SJCRH30 (cell line): ENCODE data around the gene SLC9A4. TPM values are rescaled to one million over a fixed set of nuclear protein-coding genes. Genes with fewer than 3 reads are reported as not detected.

ENCODE experiments used
- DNase-seq, 2 experiments: peaks; one replicate each; pipeline ENCODE4 v3.0.0-alpha.2; 2015 to 2020
- H3K27ac ChIP-seq: fragments of 250-450 bp; sonication (Bioruptor Pico); 2 replicates; pipeline ENCODE4 v1.5.1; 2020; ENCODE audit warnings: mild to moderate bottlenecking, moderate library complexity
- H3K27me3 ChIP-seq: fragments of 250-450 bp; sonication (Bioruptor Pico); 2 replicates; pipeline ENCODE4 v1.5.1; 2020; ENCODE audit warnings: mild to moderate bottlenecking, moderate library complexity
- H3K36me3 ChIP-seq: fragments of 250-450 bp; sonication (Bioruptor Pico); 2 replicates; pipeline ENCODE4 v1.5.1; 2020; ENCODE audit warnings: mild to moderate bottlenecking, moderate library complexity
- H3K4me1 ChIP-seq: fragments of 250-450 bp; sonication (Bioruptor Pico); 2 replicates; pipeline ENCODE4 v1.5.1; 2020; ENCODE audit warnings: mild to moderate bottlenecking, moderate library complexity
- H3K4me3 ChIP-seq: fragments of 250-450 bp; sonication (Bioruptor Pico); 2 replicates; pipeline ENCODE4 v1.5.1; 2020; ENCODE audit warnings: mild to moderate bottlenecking, moderate library complexity
- H3K9me3 ChIP-seq: fragments of 250-450 bp; sonication (Bioruptor Pico); replicated peaks from 2 replicates; pipeline ENCODE4 v1.5.1; 2020; ENCODE audit warnings: mild to moderate bottlenecking, moderate library complexity
- total RNA-seq: library from RNA; depleted of rRNA; stranded (reverse); fragments of >200 nt; shearing (Covaris generic); gene quantifications from 2 replicates; pipeline ENCODE4 v1.2.3, GENCODE V29; 2014

The SLC9A4 gene
- total RNA-seq, 1 experiment from 2014 or later, result 0.04 TPM

- Histone ChIP-seq H3K27me3 (no peaks in the 10 kb centered on the region), H3K4me1 (no peaks in the 10 kb centered on the region), H3K36me3 (no peaks in the 10 kb centered on the region), H3K9me3 (no peaks in the 10 kb centered on the region), H3K27ac (no peak overlapping the region), H3K4me3 (no peak overlapping the region)
- no peak for DNase-seq
These were observed 33.8 kb upstream of the SLC9A4 start for GRCh38 chr2:102439065-102439695.

GRCh38 chr2:102442967-102443828 is 29.8 kb upstream of the SLC9A4 start:
- H3K4me1 ChIP-seq, result no peaks in the 10 kb centered on the region
- no peaks in the 10 kb centered on the region for H3K36me3 ChIP-seq

DNA sequence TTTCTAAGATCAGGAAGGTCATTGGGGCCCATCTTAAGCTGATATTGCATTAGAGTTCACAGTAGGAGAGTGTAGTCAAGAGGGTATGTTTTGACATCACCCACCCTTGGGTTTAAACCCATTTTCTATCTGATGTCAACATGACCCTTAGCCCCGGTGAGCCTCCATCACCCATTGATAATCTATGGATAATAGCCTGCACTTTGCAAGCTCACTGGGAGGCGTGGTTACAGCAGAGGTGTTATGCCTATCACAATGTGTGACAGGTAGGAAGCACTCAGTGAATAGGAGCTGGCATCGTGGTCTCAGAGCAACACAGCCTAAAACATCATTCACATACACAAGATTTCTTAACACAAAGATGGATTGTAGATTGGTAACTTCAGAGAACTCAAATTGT is 28.8 kb upstream of the SLC9A4 start:
- no peak overlapping the region for H3K4me3 ChIP-seq
- H3K4me1 ChIP-seq, result no peaks in the 10 kb centered on the region
- H3K27me3 ChIP-seq, result no peaks in the 10 kb centered on the region
- no peaks in the 10 kb centered on the region for H3K9me3 ChIP-seq
- DNase-seq, result no peak
- no peaks in the 10 kb centered on the region for H3K36me3 ChIP-seq
- H3K27ac ChIP-seq, result no peak overlapping the region

More at GRCh38 chr2:102442967-102443828, 29.8 kb upstream of the SLC9A4 start:
- Histone ChIP-seq H3K9me3 (no peaks in the 10 kb centered on the region), H3K27ac (no peak overlapping the region), H3K27me3 (no peaks in the 10 kb centered on the region), H3K4me3 (no peak overlapping the region)
- DNase-seq, result peak in 1 of 2 experiments; percentile 22

- H3K9me3 ChIP-seq, result no peaks in the 10 kb centered on the region
- no peak overlapping the region for H3K27ac ChIP-seq
- H3K27me3 ChIP-seq, result no peaks in the 10 kb centered on the region
- no peak overlapping the region for H3K4me3 ChIP-seq
- no peaks in the 10 kb centered on the region for H3K4me1 ChIP-seq
- no peak for DNase-seq
- H3K36me3 ChIP-seq, result no peaks in the 10 kb centered on the region
These were observed 26.1 kb upstream of the SLC9A4 start for GRCh38 chr2:102446936-102447335.

GRCh38 chr2:102449370-102449974 is 23.6 kb upstream of the SLC9A4 start:
- H3K4me1 ChIP-seq, result no peaks in the 10 kb centered on the region
- H3K27ac ChIP-seq, result no peak overlapping the region
- DNase-seq, result peak; percentile 9 to 56
- H3K27me3 ChIP-seq, result peaks cover 3% of the 10 kb centered on the region; the same call in 1 of the 2 replicates
- H3K4me3 ChIP-seq, result no peak overlapping the region
- H3K36me3 ChIP-seq, result no peaks in the 10 kb centered on the region
- H3K9me3 ChIP-seq, result no peaks in the 10 kb centered on the region

DNA sequence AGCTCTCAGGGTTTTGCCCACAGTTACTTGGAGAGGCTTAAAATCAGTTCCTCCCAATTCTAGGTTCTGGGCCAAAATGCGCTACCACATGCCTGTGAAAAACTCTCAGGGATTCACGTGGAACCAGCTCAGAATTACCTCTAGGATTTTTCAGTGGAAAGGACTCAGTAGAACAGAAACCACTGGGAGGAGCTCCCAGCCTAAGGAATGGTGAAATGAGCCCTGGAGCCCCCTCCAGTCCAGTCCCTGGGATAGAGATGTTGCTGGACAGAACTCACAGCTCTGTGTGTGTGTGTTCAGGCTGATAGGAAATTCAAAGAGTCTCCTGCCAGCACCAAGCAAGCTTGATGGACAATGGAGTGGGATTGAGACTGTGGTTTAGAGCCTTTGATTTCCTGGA is 21.1 kb upstream of the SLC9A4 start:
- H3K27me3 ChIP-seq, result peaks cover 3% of the 10 kb centered on the region; the same call in 1 of the 2 replicates
- no peak overlapping the region for H3K27ac ChIP-seq
- no peak overlapping the region for H3K4me3 ChIP-seq
- H3K36me3 ChIP-seq, result no peaks in the 10 kb centered on the region
- peak in 1 of 2 experiments; percentile 2 for DNase-seq
- no peaks in the 10 kb centered on the region for H3K9me3 ChIP-seq
- no peaks in the 10 kb centered on the region for H3K4me1 ChIP-seq

DNA sequence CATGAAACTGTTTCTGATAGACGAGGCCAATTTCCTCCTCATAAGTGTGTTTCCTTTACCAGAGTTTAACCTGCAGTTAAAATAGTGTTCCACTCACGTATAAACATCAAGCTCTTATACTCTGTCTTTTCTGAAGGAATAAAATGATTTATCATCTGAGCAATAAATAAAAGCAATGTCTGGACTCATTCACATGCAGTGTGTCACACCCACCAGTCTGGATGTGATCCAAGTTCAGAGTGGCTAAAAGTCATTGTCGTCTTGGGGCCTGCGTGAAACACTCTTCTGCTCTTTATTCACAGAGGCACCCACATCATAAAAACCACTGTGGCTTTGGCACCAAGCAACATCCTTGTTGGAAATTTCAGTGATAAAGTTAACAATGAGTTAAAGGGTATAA is 19.5 kb upstream of the SLC9A4 start:
- DNase-seq, result no peak
- Histone ChIP-seq H3K4me3 (no peak overlapping the region), H3K4me1 (no peaks in the 10 kb centered on the region), H3K27me3 (peaks cover 3% of the 10 kb centered on the region; the same call in 1 of the 2 replicates), H3K9me3 (no peaks in the 10 kb centered on the region), H3K36me3 (no peaks in the 10 kb centered on the region), H3K27ac (no peak overlapping the region)

GRCh38 chr2:102455061-102455670 is 17.9 kb upstream of the SLC9A4 start:
- no peak for DNase-seq

DNA sequence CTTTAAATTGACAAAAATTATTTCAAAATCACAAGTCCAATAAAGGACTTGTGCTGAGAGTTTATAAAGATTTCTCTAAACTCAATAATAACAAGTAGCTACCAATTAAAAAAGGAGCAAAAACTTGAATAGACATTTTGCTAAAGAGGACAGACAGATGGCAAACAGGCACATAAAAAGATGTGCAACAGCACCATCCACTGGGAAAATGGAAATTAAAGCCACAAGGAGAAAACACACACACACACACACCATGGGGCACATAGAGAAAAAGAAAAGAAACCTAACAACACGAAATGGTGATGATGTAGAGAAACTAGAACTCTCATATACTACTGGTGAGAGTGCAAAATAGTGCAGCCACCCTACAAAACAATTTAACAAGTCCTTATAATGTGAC is 12.6 kb upstream of the SLC9A4 start:
- no peaks in the 10 kb centered on the region for H3K27me3 ChIP-seq
- no peak for DNase-seq
- no peak overlapping the region for H3K4me3 ChIP-seq
- H3K36me3 ChIP-seq, result no peaks in the 10 kb centered on the region
- H3K27ac ChIP-seq, result no peak overlapping the region
- no peaks in the 10 kb centered on the region for H3K9me3 ChIP-seq
- no peaks in the 10 kb centered on the region for H3K4me1 ChIP-seq

More at GRCh38 chr2:102455061-102455670, 17.9 kb upstream of the SLC9A4 start:
- Histone ChIP-seq H3K9me3 (no peaks in the 10 kb centered on the region), H3K27me3 (peaks cover 3% of the 10 kb centered on the region; the same call in 1 of the 2 replicates), H3K27ac (no peak overlapping the region), H3K4me1 (no peaks in the 10 kb centered on the region), H3K36me3 (no peaks in the 10 kb centered on the region), H3K4me3 (no peak overlapping the region)

- Histone ChIP-seq H3K9me3 (no peaks in the 10 kb centered on the region), H3K27ac (no peak overlapping the region), H3K27me3 (no peaks in the 10 kb centered on the region), H3K4me1 (no peaks in the 10 kb centered on the region), H3K36me3 (no peaks in the 10 kb centered on the region), H3K4me3 (no peak overlapping the region)
- DNase-seq, result no peak
These were observed 11.8 kb upstream of the SLC9A4 start for GRCh38 chr2:102461188-102461587.

DNA sequence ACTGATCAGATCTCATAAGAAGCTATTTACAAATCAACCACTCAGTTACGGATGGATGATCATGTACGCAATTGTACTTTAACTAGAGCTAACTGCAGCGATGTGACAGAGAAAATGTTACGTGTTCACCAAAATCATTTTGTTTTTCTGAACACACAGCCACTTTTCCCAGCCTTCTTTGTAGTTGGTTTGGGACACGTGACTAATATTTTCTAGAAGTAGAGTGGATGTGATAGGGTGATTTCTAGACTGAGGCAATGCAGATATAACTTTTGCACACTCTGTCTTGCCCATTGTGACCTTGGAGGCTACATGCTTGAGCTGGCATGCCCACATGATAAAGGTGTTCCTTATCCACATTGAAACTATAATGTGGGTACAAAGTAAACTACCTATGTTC is 9.9 kb upstream of the SLC9A4 start:
- H3K27ac ChIP-seq, result no peak overlapping the region
- H3K4me1 ChIP-seq, result no peaks in the 10 kb centered on the region
- H3K36me3 ChIP-seq, result no peaks in the 10 kb centered on the region
- H3K9me3 ChIP-seq, result no peaks in the 10 kb centered on the region
- H3K27me3 ChIP-seq, result no peaks in the 10 kb centered on the region
- DNase-seq, result no peak
- H3K4me3 ChIP-seq, result no peak overlapping the region

DNA sequence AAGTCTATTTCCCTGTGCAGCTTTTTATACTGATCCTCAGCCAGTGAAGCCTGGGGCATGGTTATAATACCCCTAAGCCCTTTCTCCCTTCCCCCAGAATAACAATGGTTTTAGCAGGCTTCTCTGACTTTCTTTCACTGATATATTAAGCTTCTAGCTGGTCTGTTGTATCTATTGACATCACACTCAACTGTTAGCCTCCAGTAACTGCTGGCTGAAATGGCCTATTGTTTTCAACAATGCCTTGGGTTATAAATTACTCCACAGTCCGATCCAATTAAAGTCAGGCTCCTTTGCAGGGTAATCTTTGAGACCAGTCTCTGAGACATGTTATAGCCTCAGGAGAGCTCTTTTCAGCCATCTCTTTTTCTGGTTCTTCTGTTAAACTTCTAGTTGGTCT is 2.9 kb upstream of the SLC9A4 start:
- Histone ChIP-seq H3K4me3 (no peak overlapping the region), H3K4me1 (no peaks in the 10 kb centered on the region), H3K9me3 (no peaks in the 10 kb centered on the region), H3K27me3 (no peaks in the 10 kb centered on the region), H3K27ac (no peak overlapping the region), H3K36me3 (no peaks in the 10 kb centered on the region)
- no peak for DNase-seq

- H3K4me1 ChIP-seq, result no peaks in the 10 kb centered on the region
- H3K4me3 ChIP-seq, result no peak overlapping the region
- H3K36me3 ChIP-seq, result no peaks in the 10 kb centered on the region
- H3K9me3 ChIP-seq, result no peaks in the 10 kb centered on the region
- H3K27me3 ChIP-seq, result no peaks in the 10 kb centered on the region
- no peak overlapping the region for H3K27ac ChIP-seq
- DNase-seq, result no peak
These were observed 605 bp downstream of the SLC9A4 start for GRCh38 chr2:102473631-102474030.

GRCh38 chr2:102474785-102475184 is 1.8 kb downstream of the SLC9A4 start:
- no peaks in the 10 kb centered on the region for H3K9me3 ChIP-seq
- H3K4me1 ChIP-seq, result no peaks in the 10 kb centered on the region
- H3K27ac ChIP-seq, result no peak overlapping the region
- no peaks in the 10 kb centered on the region for H3K36me3 ChIP-seq
- H3K27me3 ChIP-seq, result no peaks in the 10 kb centered on the region
- no peak for DNase-seq
- H3K4me3 ChIP-seq, result no peak overlapping the region
